ENCODE data around the gene DGLUCY.
"Not testable (repeated sequence)": the region's sequence is repeated elsewhere in the genome, so short reads cannot be mapped to it uniquely, and the experiment has no call there.

DGLUCY gene

DNA sequence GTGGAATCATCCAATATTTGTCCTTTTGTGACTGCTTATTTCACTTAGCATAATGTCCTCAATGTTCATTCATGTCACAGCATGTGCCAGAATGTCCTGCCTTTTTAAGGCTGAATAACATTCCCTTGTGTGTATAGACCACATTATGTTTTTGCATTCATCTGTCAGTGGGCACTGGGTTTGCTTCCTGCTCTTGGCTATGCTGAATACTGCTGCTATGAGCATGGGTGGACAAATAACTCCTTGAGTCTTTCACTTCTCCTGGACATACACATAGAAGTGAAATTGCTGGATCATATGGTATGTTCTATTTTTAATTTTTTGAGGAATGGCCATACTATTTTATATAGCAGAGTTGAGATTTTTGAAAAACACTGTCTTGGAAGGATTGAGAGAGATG, 83.8 kb downstream of the DGLUCY start:
- no peak for DNase-seq (ENCODE audit: low read depth, low spot score)
- no peak overlapping the region for H3K27ac ChIP-seq

DNA sequence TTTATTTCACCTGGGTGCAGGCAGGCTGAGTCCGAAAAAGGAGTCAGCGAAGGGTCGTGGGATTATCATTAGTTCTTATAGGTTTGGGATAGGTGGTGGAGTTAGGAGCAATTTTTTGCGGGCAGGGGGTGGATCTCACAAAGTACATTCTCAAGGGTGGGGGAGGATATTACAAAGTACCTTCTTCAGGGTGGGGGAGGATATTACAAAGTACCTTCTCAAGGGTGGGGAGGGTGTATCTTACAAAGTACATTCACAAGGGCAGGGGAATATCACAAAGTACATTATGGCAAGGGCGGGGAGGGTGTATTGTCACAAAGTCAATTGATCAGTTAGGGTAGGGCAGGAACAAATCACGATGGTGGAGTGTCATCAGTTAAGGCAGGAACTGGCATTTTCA, 86.9 kb downstream of the DGLUCY start:
- DNase-seq (ENCODE audit: low read depth, low spot score); H3K27ac ChIP-seq: not testable (repeated sequence)

DNA sequence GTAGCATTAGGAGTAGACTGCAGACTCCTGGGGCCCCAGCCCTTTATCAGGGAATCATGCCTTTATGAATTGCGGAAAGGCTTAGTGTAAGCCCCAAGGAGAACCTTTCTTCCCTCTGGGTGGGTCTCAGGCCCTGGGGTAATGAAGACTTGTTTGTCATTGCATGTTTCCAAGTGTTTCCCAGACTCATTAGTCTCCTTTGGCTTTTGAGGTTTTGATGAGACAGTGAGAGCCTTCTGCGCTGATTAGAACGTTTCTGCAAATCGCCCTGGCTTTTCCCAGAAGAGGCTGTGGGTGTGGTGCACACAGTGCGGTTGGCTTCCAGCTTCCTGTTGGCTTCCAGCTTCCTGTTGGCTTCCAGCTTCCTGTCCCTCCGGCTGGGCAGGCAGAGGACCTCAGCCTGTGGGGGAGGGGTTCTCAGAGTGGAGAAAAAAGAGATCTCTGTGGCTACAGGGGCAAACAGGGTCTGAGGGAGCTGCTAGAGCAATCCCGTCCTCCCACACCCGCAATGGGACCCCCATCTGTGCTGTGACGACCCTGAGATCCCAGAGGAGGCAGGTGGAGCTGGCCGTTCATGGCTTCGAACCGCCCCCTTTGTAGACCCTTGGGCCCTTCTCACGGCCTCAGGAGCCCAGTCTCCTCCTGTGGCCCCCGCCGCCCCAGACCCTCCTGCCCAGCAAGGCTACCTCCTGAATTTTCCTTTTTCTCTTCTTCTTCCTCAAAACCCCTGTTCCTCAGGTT, 88.5 kb downstream of the DGLUCY start:
- DNase-seq (ENCODE audit: low read depth, low spot score): no peak
- no peak overlapping the region for H3K27ac ChIP-seq

GRCh38 chr14:91204657-91205056, 90.8 kb downstream of the DGLUCY start:
- H3K27ac ChIP-seq: no peak overlapping the region
- no peak for DNase-seq (ENCODE audit: low read depth, low spot score)

GRCh38 chr14:91205459-91205858, 91.6 kb downstream of the DGLUCY start:
- no peak for DNase-seq (ENCODE audit: low read depth, low spot score)
- no peak overlapping the region for H3K27ac ChIP-seq

DNA sequence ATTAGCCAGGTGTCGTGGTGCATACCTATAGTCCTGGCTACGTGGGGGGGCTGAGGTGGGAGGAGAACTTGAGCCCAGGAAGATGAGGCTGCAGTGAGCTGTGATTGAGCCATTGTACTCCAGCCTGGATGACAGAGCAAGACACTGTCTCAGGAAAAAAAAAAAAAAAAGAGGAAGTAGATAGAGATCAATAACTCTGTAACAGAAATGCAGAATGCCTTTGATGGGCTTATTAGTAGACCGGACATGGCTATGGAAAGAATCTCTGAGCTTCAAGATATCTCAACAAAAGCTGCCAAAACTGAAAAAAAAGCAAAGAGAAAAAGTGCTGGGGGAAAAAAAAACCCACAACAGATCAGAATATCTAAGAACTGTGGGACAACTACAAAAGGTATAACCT, 93.1 kb downstream of the DGLUCY start:
- DNase-seq (ENCODE audit: low read depth, low spot score): no peak
- no peak overlapping the region for H3K27ac ChIP-seq

DNA sequence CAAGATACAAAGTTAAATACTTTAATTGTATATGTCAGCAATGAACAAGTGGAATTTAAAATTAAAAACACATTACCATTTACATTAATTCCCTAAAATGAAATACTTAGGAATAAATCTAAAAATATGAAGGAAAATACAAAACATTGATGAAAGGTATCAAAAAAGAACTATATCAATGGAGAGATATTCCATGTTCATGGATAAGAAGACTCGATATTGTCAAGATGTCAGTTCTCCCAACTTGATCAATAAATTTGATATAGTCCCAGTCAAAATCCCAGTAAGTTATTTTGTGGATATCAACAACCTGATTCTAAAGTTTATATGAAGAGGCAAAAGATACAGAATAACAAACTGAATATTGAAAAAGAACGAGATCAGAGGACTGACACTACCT, 97.1 kb downstream of the DGLUCY start:
- DNase-seq (ENCODE audit: low read depth, low spot score): no peak
- no peak overlapping the region for H3K27ac ChIP-seq

DNA sequence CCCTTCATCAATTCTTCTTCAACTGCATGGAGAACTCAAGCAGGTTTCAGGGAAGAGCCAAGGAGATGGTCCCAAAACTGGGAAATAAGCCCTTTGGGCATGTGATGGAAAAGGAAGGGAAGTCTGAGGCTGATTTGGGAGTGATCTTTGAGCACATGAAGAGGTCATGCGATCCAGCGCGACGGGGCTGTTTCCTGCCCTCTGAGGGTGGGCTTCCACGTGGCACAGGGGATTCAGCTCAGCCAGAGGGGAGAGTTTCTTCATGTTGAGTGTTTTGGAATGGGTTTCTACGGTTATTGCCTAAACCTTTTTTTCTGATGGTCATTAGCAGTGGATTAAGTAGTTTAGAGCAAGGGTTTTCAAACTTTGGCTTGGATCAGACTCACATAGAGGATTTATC, 100.4 kb downstream of the DGLUCY start:
- DNase-seq (ENCODE audit: low read depth, low spot score): no peak
- no peak overlapping the region for H3K27ac ChIP-seq

DNA sequence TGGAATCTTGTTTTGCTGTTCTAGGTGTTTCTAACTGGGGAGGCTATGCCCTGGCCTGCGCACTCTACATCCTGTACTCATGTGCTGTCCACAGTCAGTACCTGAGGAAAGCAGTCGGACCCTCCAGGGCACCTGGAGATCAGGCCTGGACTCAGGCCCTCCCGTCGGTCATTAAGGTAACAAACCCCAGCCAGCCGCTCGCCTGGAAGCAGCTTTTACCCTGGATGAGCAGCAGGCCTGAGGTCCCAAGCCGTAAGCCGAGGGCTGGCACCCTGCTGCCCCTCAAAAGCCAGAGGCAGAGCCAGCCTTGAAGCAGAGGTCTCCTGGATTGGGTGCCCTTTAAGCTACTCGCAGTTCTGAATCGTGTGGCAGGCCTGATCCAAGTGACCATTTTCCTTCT, 101.5 kb downstream of the DGLUCY start:
- no peak overlapping the region for H3K27ac ChIP-seq
- no peak for DNase-seq (ENCODE audit: low read depth, low spot score)

- H3K27ac ChIP-seq: no peak overlapping the region
- DNase-seq (ENCODE audit: low read depth, low spot score): no peak
Measured at GRCh38 chr14:91216731-91217226, 102.9 kb downstream of the DGLUCY start.

DNA sequence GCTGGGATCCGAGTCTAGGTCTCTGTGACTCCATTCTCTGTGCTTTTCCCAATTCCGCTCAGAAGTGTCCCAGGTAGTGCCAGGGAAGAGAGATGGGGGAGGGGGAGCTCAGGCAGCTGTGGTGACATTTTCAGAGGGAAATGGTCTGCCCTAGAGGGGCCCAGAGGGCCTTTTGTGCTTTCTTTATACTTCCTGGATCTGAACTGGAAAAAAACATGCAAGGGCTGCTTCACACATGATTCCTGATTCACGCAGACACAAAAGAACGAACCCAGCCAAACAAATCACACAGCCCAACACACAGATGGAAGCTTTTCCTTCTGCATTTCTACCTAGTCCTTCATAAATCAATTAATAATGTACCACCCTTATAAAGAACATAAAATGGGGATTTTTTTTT, 104.1 kb downstream of the DGLUCY start:
- DNase-seq (ENCODE audit: low read depth, low spot score): no peak
- no peak overlapping the region for H3K27ac ChIP-seq

DNA sequence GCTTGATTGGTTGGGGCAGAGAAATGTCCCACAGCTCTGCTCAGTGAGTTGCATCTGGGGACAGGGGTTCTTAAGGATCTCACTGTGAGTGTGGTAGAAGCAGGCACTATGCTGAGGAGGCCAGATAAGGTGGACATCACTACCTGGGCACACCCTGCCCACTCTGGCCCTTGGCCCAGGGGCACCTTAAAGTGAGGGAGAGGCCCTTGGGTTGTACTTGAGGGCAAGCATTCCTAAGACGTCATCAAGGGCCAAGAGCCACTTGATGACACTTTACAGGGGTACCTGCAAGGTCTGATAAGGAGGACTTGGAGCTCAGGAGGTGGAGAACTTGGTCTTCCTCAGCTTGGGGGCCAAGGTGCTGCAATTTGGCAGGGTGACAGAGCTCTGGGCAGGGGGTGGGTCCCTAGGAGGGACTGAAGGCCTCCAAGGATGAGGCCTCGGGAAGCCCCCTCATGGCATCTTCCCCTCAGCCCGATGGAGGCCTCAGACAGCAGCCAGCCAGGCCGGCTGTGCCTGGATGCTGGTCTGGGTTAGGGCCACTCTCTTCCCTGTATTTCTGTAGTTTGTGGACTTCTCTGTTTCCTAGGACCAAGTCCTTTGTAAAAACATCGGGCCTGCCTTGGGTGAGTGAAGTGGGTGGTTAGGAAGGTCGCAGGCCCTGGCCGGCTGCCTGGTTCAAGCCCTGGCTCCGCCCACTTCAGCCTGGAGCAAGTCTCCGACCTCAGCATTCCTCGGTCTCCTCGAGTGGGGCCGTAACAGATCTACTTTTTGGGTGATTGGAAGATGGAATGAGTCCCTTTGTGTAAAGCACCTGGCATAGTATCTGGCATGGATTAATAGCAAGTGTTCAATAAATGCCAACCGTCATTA, 105.9 kb downstream of the DGLUCY start:
- peak overlapping the region; percentile 54 for H3K27ac ChIP-seq
- DNase-seq (ENCODE audit: low read depth, low spot score): no peak

- H3K27ac ChIP-seq: peak overlapping the region; percentile 54
- DNase-seq (ENCODE audit: low read depth, low spot score): peak; percentile 44
Measured at GRCh38 chr14:91220581-91221000, 106.7 kb downstream of the DGLUCY start.

DNA sequence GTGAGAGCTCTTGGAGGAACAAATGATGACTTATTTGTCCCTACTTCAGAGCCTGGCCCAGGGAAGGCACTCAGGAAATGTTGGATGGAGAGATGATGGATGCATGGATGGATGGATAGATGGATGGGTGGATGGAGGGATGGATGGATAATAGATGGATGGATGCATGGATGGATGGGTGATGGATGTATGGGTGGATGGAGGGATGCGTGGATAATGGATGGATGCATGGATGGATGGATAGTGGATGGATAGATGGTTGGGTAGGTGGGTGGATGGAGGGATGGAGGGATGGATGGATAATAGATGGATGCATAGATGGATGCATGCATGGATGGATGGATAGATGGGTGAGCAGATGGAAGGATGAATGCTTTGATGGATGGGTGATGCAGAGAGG, 107.4 kb downstream of the DGLUCY start:
- no peak for DNase-seq (ENCODE audit: low read depth, low spot score)
- peak overlapping the region; percentile 54 for H3K27ac ChIP-seq

DNA sequence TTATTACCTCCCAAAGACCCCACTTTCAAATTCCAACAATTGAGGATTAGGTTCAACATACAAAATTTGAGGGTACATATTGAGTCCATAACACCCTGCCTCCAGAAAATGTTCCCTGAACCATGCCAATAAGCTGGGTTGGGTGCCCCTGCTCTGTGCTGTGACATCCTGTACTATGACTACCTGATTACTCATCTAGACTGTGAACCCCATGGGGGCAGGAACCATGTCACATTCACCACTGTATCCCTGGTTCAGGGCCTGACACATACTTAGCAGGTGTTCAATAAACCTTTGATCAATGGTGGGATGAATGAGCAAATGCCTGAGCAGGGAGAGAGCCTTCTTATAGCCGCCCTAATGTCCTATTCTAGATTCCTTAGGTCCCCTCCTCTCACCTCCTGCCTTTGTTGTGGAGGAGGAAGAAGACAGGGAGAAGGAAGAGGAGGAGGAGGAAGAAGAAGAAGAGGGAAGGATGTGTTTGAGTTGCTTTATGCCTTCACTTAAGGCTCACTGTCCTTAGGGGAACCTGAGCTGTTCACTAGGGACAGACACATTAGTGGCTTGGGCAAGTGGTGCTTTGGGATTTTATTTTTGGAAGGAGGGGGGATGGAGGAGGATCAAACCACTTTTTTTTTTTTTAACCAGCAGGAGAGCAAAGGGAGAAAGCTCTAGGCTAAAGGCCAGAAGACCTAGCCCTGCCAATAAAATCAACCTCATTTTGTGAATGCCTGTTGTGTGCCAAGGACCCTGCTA, 109.3 kb downstream of the DGLUCY start:
- no peak for DNase-seq (ENCODE audit: low read depth, low spot score)
- H3K27ac ChIP-seq: no peak overlapping the region

DNA sequence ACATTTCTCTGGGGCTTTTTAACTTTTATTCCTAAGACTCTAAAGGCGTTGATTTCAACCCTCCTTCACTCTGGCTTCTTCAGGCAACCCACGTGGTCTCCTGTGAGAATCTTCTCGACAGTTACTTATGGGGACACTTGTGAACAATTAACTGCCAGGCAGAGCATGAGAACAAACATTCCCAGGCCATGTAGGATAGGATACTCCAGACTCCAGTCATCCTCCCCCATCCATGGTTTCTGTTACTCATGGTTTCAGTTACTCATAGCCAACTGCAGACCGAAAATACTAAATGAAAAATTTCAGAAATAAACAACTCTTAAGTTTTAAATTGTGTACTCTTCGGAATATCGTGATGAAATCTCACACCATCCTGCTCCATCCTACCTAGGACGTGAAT, 111.2 kb downstream of the DGLUCY start:
- no peak for DNase-seq (ENCODE audit: low read depth, low spot score)
- peak overlapping the region; percentile 18 for H3K27ac ChIP-seq

GRCh38 chr14:91226360-91226759, 112.5 kb downstream of the DGLUCY start:
- H3K27ac ChIP-seq; DNase-seq (ENCODE audit: low read depth, low spot score): not testable (repeated sequence)

GRCh38 chr14:91227183-91227628, 113.3 kb downstream of the DGLUCY start:
- peak overlapping the region; percentile 46 for H3K27ac ChIP-seq
- no peak for DNase-seq (ENCODE audit: low read depth, low spot score)

DNA sequence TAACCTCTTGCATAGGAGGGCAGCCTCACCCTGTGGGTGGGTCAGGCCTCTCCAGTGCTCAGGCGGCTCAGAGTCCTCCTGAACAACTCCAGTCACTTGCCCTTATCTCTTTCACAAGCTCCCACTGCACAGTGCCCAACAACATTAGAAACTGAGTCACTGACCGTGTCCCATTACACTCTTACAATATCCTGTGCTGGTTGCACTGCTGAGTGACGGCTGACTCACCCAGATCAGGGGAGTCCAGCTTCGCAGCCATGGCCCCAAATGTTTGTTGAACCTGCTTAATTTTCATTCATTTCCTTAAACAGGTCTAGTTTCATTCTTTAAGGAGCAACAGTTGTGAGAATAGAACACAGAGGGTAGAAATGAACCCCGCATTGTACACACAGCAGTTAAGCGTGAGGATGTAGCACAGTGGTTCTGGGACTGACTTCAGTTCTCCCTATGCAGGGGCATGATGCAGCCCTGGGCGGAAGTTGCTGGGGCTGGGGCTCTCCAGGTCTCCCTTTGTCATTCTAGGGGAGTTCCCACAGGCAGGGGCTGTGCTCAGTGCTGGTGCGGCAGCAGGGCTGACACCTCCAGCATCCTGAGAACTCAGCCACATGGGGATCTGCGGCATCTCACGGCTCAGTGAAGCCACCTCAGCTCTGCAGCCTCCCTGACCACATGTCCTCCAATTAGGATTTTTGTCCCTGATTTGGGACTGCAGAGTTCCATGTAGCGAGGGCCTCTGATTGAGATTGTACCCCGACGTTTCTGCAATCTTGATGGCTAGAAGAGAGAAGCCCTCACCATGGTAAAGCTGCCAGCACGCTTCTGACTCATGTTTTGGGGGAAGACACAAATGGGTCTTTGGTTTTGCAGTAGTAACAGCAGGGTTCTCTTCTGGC, 114.5 kb downstream of the DGLUCY start:
- DNase-seq (ENCODE audit: low read depth, low spot score): no peak
- peak overlapping the region; percentile 46 for H3K27ac ChIP-seq

GRCh38 chr14:91229005-91229382, 115.1 kb downstream of the DGLUCY start:
- DNase-seq (ENCODE audit: low read depth, low spot score): no peak
- no peak overlapping the region for H3K27ac ChIP-seq
